HG03520 (cell line): Measurements from ENCODE around the gene TMEM45A.
"Not testable (repeated sequence)": the region's sequence is repeated elsewhere in the genome, so short reads cannot be mapped to it uniquely, and the experiment has no call there.

ENCODE experiments used
- ATAC-seq: cut with Tn5 transposase; IDR thresholded peaks from one replicate; pipeline ENCODE4 v1.9.1; 2021; ENCODE audit warnings: mild to moderate bottlenecking, moderate library complexity; ENCODE audit not compliant: unreplicated experiment

Gene TMEM45A

GRCh38 chr3:100531093-100531492 lies 38.7 kb downstream of the TMEM45A start:
- no peak for ATAC-seq

- ATAC-seq = no peak
These were observed 40.0 kb downstream of the TMEM45A start for GRCh38 chr3:100532411-100532810.

GRCh38 chr3:100533176-100533575 lies 40.8 kb downstream of the TMEM45A start:
- ATAC-seq = no peak

- ATAC-seq = no peak
These were observed 43.2 kb downstream of the TMEM45A start for GRCh38 chr3:100535610-100535943.

- no peak for ATAC-seq
These were observed 43.7 kb downstream of the TMEM45A start for GRCh38 chr3:100536093-100536492.

GRCh38 chr3:100537646-100538338 lies 45.4 kb downstream of the TMEM45A start:
- ATAC-seq = no peak

- no peak for ATAC-seq
These were observed 45.9 kb downstream of the TMEM45A start for GRCh38 chr3:100538339-100538706.

- no peak for ATAC-seq
These were observed 48.4 kb downstream of the TMEM45A start for GRCh38 chr3:100540791-100541334.

GRCh38 chr3:100541428-100541827 lies 49.0 kb downstream of the TMEM45A start:
- not testable (repeated sequence) for ATAC-seq

GRCh38 chr3:100545371-100545770 lies 53.0 kb downstream of the TMEM45A start:
- ATAC-seq = no peak

- no peak for ATAC-seq
These were observed 53.8 kb downstream of the TMEM45A start for GRCh38 chr3:100546020-100546744.

GRCh38 chr3:100548053-100548452 lies 55.6 kb downstream of the TMEM45A start:
- ATAC-seq = no peak

GRCh38 chr3:100553618-100554372 lies 61.4 kb downstream of the TMEM45A start:
- ATAC-seq = no peak

GRCh38 chr3:100554373-100554676 lies 61.9 kb downstream of the TMEM45A start:
- no peak for ATAC-seq

GRCh38 chr3:100556673-100557310 lies 64.4 kb downstream of the TMEM45A start:
- no peak for ATAC-seq

- no peak for ATAC-seq
These were observed 65.8 kb downstream of the TMEM45A start for GRCh38 chr3:100558233-100558632.

GRCh38 chr3:100560426-100560825 lies 68.0 kb downstream of the TMEM45A start:
- no peak for ATAC-seq

- ATAC-seq = no peak
These were observed 69.2 kb downstream of the TMEM45A start for GRCh38 chr3:100561459-100562158.

GRCh38 chr3:100562224-100562857 lies 69.9 kb downstream of the TMEM45A start:
- no peak for ATAC-seq

GRCh38 chr3:100563228-100563627 lies 70.8 kb downstream of the TMEM45A start:
- ATAC-seq = no peak
